Fibroblast of pulmonary artery (primary cell): ENCODE data around the gene TNNT3.

Experiments used
- DNase-seq: peaks from one replicate; pipeline ENCODE4 v3.0.0-alpha.2; 2010; ENCODE audit warnings: low read depth
- H3K4me3 ChIP-seq: replicated peaks from 2 replicates; pipeline ENCODE4 v1.5.1; 2011; ENCODE audit warnings: low read depth, mild to moderate bottlenecking, control low read depth, low read length, moderate library complexity
- TF ChIP-seq, protein P1 (sequence below): IDR thresholded peaks from 2 replicates; pipeline ENCODE4 v1.5.1; 2011; ENCODE audit warnings: mild to moderate bottlenecking, control low read depth, low read length, inconsistent platforms; ENCODE audit errors: missing control alignments

Gene TNNT3

DNA sequence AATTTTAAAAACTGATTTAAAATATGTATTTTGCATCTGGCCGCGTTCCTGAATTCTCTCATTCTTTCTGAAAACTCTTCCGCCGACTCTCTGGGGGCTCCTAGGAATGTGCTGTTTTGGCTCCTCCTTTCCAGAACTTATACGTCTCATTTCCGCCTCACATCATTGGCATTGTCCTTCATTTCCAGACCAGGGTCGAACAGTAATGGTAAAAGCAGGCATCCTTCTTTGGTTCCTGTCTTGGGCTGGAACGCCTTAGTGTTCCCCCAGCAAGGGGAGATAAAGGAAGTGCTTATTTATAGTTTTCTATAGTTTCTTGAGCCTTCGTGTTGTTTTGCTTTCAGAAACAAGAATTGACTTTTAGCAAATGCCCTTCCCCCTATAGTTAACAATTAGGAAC is 10.9 kb upstream of the TNNT3 start:
- peak; percentile 83 for DNase-seq
- no peak overlapping the region for H3K4me3 ChIP-seq

DNA sequence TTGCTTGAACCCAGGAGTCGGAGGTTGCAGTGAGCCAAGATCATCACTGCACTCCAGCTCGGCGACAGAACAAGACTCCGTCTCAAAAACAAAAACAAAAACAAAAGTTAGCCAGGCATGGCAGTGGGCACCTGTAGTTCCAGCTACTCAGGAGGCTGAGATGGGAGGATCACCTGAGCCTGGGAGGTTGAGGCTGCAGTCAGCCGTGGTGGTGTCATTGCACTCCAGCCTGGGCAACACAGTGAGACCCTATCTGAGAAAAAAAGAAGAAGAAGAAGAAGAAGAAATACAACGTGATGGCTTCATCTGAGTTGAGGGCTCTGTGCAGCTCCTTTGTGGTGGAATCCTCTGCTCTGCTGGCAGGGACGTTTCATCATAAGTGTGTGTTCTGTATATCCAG is 10.0 kb upstream of the TNNT3 start:
- no peak for DNase-seq
- H3K4me3 ChIP-seq: no peak overlapping the region
- TF ChIP-seq, protein P1, sequence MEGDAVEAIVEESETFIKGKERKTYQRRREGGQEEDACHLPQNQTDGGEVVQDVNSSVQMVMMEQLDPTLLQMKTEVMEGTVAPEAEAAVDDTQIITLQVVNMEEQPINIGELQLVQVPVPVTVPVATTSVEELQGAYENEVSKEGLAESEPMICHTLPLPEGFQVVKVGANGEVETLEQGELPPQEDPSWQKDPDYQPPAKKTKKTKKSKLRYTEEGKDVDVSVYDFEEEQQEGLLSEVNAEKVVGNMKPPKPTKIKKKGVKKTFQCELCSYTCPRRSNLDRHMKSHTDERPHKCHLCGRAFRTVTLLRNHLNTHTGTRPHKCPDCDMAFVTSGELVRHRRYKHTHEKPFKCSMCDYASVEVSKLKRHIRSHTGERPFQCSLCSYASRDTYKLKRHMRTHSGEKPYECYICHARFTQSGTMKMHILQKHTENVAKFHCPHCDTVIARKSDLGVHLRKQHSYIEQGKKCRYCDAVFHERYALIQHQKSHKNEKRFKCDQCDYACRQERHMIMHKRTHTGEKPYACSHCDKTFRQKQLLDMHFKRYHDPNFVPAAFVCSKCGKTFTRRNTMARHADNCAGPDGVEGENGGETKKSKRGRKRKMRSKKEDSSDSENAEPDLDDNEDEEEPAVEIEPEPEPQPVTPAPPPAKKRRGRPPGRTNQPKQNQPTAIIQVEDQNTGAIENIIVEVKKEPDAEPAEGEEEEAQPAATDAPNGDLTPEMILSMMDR: no peak

More for the DNA sequence above, 10.9 kb upstream of the TNNT3 start:
- TF ChIP-seq, protein P1: no peak

DNA sequence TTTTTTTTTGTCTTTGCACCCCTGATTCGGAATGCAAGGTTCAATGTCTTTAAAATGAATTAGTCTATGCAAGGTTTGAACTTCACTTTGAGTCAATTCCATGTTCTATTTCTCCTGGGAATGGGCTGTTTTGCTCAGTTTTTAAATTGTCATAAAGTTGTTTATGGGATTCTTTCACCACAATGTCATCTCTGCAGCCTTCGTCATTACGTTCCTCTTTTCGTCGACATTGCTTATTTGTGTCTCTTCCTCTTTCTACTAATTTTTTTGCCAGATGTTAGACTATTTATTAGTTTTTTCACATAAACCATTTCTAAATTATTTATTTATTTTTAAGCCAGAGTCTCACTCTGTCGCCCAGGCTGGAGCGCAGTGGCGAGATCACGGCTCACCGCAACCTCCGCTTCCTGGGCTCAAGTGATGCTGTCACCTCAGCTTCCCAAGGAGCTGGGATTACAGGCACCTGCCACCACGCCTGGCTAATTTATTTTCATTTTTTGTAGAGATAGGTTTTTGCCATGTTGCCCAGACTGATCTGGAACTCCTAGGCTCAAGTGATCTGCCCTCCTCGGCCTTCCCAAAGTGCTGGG is 7.1 kb upstream of the TNNT3 start:
- no peak for DNase-seq
- no peak overlapping the region for H3K4me3 ChIP-seq
- TF ChIP-seq, protein P1: no peak

DNA sequence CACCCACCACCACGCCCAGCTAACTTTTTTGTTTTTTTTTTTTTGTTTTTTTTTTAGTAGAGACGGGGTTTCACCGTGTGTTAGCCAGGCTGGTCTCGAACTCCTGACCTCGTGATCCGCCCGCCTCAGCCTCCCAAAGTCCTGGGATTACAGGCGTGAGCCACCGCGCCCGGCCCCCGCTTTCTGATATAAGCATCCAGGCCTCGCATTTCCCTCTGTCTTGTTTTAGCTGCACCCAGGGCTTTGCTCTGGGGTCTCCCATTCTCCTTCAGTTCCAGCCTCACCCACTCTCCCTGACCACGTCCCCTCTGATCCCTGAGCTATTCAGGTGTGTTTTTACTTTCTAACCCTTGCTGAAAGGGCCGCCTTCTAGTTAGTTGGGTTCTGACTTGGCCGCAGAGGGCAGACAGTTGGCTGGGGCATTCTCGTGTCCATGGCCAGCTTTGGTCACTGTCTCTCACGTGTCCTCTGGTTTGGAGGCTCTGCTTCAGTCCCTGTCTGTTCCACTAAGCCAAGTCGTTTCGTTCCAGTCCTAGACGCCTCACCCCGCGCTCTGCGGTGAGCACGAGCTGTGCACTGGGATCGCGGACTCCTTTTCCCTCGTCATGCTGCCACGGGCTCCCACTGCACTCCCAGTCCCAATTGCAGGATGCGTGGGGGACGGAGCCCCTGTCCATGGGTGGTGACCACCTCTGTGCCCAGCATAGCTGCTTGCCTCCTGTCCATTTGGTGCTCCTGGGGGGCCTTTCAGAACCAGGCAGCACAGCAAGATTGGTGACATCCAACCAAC is 6.0 kb upstream of the TNNT3 start:
- no peak overlapping the region for H3K4me3 ChIP-seq
- no peak for DNase-seq
- TF ChIP-seq, protein P1: no peak

DNA sequence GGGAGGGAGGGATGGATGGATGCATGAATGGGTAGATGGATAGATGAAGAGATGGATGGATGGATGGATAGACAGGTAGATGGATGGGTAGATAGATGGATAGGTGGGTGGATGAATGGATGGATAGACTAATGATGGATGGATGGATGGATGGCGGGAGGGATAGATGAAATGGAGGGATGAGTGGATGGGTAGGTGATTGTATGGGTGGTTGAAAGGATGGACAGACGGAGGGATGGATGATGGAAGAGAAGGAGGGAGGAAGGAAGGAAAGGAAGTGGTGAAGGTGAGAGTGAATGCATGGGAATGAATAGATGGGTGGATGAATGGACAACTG is 3.7 kb upstream of the TNNT3 start:
- no peak overlapping the region for H3K4me3 ChIP-seq
- no peak for DNase-seq
- TF ChIP-seq, protein P1: no peak

DNA sequence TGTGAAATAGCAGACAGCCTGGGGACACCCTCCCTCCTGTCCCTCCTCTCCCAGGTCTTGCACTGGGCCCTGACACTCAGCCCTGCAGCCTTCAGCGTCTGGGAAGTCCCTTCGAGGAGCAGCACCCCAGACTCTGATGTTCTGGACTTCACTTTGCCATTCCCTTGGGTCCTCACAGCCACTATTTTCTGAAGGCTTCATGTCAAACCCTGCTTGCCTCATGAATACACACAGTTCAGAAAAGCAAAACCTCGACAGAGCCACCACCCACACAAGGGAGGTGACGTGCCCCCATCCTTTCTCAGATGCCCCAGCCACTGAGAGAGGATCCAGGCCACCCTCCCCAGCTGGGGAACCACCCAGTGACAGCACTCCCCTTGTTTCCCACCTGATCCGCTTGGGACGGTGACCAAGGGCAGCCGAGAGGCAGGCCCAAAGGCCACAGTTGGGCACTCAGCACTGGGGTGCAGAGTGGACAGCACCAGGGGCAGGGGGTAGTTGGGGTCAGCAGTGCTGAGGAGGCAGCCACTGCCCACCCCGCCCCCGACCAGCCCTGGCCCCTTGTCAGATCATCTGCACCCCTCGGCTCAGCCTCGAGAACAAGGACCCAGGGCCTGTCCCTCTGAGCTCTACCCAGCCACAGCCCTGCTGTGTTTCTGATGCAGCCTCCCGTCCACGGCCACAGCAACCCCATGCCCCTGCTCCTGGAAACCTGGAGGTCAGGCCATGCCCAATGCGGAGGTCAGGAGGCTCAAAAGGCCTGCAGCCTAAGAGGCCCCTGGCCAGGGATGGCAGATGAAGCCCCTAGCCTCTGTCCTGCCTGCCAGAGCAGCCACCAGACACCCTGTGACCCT is 3.1 kb upstream of the TNNT3 start:
- TF ChIP-seq, protein P1: no peak
- DNase-seq: no peak
- no peak overlapping the region for H3K4me3 ChIP-seq
